Thyroid gland (tissue), 4 donors: ENCODE results near the gene GIGYF2.

Source experiments
- POLR2A ChIP-seq, 2 donors: fragments of 450-650 bp; IDR thresholded peaks; one replicate each; pipeline ENCODE4 v1.6.1; 2017; ENCODE audit warnings: antibody characterized with exemption in 2 of 2, mild to moderate bottlenecking in 2 of 2, moderate library complexity in 1 of 2
- TF ChIP-seq, protein P1 (sequence below), 6 experiments: fragments of 200-600 bp in 3 of 6; fragments of 450-650 bp in 3 of 6; sonication (generic) in 3 of 6; IDR thresholded peaks; one replicate each; pipeline ENCODE4 v1.5.1; 2016 to 2019; ENCODE audit warnings: antibody characterized with exemption in 6 of 6, mild to moderate bottlenecking in 2 of 6, inconsistent platforms in 1 of 6, moderate library complexity in 1 of 6

DNA sequence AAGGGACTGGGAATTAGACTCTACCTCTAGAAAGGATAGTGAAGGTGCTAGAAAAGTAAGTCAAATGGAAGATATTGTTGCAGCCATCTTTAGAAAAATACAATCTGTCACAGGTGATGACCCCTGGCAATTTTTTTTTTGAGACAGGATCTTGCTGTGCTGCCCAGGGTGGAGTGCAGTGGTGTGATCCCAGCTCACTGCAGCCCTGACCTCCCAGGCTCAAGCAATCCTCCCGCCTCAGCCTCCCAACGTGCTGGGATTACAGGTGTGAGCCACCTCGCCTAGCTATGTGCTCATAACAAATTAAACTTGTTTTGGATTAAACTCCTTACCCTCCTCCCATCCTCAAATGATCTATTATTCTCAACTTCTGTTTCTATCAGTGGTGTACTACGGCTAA lies 3.8 kb upstream of the GIGYF2 start:
- TF ChIP-seq, protein P1, sequence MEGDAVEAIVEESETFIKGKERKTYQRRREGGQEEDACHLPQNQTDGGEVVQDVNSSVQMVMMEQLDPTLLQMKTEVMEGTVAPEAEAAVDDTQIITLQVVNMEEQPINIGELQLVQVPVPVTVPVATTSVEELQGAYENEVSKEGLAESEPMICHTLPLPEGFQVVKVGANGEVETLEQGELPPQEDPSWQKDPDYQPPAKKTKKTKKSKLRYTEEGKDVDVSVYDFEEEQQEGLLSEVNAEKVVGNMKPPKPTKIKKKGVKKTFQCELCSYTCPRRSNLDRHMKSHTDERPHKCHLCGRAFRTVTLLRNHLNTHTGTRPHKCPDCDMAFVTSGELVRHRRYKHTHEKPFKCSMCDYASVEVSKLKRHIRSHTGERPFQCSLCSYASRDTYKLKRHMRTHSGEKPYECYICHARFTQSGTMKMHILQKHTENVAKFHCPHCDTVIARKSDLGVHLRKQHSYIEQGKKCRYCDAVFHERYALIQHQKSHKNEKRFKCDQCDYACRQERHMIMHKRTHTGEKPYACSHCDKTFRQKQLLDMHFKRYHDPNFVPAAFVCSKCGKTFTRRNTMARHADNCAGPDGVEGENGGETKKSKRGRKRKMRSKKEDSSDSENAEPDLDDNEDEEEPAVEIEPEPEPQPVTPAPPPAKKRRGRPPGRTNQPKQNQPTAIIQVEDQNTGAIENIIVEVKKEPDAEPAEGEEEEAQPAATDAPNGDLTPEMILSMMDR (IDR thresholded peaks at IDR 0.05), result no peak
- no peak for TF ChIP-seq POLR2A (IDR thresholded peaks at IDR 0.05)
